ENCODE results near the gene GET4.
"Not testable (repeated sequence)": the region's sequence is repeated elsewhere in the genome, so short reads cannot be mapped to it uniquely, and the experiment has no call there.

The GET4 gene

DNA sequence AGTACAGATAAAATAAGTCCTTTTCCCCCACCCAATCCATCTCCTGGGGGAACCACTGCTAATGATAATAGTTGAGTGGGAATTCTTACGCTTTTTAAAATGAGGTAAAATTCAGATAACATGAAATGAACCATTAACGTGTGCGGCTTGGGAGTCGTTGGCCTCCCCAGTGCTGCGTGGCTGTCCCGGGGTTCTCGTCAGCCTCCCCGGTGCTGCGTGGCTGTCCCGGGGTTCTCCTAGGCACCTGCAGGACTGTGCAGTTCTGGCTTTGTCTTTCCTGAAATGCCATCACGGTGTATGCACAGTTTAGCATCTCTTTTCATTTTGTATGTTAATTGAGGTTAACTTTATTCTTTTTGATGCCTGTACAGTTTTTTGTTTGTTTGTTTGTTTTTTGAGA lies 30.6 kb upstream of the GET4 start:
- DNase-seq (ENCODE audit: low spot score): no peak

DNA sequence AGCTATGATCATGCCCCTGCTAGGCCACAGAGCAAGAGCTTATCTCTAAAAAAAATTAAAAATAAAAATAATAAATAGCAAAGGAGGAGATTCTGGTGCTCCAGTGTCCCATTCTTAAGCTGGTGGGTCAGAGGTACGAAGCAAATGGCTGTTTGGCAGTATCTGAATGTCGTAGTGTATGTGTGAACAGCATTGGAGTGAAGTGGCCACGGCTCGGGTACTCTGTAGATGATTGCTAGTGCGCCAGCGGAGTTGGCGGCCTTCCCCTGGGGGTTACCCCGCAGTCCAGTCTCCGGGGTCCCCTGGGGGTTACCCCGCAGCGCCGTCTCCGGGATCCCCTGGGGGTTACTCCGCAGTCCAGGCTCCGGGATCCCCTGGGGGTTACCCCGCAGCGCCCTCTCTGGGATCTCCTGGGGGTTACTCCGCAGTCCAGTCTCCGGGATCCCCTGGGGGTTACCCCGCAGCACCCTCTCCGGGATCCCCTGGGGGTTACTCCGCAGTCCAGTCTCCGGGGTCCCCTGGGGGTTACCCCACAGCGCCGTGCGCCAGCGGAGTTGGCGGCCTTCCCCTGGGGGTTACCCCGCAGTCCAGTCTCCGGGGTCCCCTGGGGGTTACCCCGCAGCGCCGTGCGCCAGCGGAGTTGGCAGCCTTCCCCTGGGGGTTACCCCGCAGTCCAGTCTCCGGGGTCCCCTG lies 29.2 kb upstream of the GET4 start:
- DNase-seq (ENCODE audit: low spot score): not testable (repeated sequence)

DNA sequence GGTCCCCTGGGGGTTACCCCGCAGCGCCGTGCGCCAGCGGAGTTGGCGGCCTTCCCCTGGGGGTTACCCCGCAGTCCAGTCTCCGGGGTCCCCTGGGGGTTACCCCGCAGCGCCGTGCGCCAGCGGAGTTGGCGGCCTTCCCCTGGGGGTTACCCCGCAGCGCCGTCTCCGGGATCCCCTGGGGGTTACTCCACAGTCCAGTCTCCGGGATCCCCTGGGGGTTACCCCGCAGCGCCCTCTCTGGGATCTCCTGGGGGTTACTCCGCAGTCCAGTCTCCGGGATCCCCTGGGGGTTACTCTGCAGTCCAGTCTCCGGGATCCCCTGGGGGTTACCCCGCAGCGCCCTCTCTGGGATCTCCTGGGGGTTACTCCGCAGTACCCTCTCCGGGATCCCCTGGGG lies 28.6 kb upstream of the GET4 start:
- not testable (repeated sequence) for DNase-seq (ENCODE audit: low spot score)

DNA sequence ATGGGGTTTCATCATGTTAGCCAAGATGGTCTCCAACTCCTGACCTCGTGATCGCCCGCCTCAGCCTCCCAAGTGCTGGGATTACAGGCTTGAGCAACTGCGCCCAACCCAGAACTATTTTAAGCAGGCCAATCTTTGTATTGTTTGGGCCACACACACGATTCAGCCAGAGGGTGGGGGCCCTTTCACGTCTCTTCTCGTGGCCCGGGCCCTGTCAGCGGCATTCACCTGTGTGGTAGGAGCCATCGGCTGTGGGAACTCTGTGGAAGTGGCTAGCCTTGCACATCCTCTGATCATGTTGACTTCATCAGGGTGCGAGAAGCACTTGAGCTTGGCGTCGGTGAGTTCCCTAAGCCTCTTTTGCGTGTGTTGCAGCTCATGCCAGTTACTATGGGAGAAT lies 27.2 kb upstream of the GET4 start:
- DNase-seq (ENCODE audit: low spot score): no peak

DNA sequence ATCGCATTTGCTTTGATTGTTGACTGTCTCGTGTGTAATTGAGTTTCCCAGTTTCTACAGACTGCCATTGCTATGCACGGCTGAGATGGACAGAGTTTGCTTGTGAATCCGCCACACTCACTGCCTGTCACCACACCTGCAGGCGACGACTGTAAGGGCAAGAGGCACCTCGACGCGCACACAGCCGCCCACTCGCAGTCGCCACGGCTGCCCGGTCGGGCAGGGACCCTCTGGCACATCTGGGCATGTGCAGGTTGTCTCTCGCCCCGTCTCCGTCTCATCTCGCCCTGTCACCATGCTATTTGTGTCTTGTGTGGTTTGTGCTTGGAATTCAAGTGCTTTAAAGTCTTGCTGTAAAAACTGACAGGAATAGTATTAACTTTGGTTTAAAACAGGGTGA lies 26.6 kb upstream of the GET4 start:
- no peak for DNase-seq (ENCODE audit: low spot score)

DNA sequence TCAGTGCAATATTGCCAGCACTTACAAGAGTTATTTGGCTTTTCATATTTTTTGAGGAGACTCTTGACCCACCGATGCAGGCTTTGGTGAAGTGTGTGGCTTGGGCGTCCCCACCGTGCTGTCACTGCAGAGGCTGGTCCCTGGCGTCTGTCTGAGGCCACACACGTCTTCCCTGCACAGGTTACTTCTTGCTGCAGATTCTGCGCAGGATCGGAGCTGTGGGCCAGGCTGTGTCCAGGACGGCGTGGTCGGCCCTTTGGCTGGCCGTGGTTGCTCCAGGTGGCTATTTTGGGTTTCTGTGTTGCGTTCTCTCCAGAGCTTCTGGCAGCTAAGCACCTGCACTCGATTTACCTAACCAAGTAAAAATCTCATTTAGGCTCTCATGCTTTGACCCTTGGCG lies 25.1 kb upstream of the GET4 start:
- no peak for DNase-seq (ENCODE audit: low spot score)

DNA sequence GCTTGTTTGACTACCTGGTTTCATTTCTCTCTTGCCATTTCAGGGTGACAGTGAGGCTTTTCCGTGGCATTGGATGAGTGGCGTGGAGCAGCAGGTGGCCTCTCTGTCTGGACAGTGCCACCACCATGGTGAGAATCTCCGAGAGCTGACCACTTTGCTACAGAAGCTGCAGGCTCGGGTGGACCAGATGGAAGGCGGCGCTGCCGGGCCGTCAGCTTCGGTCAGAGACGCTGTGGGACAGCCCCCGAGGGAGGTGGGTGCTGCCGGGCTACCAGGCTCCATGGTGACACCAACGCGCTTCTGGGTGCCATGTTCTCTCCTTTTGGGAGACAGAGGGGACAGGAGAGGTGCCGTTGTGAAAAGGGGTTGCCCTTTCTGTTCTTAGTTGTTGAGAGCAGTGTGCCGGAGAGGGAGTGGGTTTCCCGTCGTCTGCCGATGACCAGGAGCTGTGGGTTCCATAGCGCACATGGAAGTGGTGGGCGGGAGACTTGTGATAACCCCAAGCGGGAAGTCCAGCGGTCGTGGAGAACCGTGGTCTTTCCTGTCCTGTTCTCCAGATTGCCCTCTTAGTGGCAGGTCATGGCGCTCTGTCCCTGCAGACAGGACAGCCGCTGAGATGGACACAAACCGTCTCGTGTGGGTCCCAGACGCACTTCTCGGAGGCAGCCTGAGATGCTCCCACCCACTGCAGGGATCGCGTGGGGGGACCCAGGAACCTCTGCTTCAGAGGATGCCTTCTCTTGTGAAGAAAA lies 22.8 kb upstream of the GET4 start:
- no peak for DNase-seq (ENCODE audit: low spot score)

DNA sequence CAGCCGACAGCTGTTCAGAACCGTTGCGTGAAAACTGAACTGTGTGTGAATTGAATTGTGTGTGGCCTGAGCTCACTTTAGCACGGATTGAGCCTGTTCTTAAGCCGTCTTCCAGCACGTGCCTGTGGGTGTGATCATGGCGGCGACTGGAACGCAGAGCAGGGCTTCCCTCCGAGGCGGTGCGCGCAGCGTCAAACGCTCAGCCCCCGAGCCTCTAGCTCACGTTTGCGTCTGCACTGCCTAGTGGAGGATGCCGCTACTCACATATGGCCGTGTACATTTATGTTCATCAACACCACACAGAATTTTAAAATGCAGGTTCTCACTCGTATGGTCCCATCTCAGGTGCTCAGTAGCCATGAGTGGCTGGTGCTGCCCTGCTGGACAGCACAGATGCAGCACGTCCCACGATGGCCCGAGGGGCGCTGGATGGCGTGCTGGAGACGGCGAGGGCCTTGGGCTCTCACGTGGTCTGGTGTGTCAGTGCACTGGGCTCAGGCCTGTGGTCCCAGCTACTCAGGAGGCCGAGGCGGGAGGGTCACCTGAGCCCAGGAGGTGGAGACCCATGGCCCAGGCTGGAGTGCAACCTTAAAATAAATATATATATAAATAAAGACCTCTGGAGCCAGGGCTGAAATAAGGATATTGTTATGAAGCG lies 22.1 kb upstream of the GET4 start:
- DNase-seq (ENCODE audit: low spot score): no peak

DNA sequence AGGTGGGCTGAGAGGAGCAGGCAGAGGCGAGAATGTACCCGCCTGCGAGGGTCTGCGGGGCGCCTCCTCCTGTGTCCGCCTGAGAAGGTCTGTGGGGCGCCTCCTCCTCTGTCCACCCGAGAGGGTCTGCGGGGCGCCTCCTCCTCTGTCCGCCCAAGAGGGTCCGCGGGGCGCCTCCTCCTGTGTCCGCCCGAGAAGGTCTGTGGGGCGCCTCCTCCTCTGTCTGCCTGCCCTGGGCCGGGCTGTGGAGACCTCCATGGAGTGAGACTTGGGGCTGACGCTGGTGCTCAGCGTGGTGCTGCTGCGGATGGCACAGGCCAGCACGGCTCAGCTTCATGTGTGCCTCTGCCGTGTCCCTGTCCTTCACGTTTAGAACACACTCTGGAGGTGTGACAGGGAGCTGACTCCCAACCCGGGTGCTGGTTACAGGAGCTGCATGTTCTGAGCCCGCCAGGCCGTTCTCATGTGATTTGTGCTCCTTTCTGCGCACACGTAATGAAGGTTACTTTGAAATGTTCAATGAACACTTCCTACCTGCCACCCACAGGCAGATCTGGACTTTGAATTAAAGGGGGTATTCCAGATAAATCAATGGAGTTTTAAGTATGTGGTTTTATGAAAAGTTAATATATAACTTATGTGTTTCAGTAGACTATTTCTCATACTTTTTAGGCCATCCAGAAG lies 20.5 kb upstream of the GET4 start:
- DNase-seq (ENCODE audit: low spot score): no peak

DNA sequence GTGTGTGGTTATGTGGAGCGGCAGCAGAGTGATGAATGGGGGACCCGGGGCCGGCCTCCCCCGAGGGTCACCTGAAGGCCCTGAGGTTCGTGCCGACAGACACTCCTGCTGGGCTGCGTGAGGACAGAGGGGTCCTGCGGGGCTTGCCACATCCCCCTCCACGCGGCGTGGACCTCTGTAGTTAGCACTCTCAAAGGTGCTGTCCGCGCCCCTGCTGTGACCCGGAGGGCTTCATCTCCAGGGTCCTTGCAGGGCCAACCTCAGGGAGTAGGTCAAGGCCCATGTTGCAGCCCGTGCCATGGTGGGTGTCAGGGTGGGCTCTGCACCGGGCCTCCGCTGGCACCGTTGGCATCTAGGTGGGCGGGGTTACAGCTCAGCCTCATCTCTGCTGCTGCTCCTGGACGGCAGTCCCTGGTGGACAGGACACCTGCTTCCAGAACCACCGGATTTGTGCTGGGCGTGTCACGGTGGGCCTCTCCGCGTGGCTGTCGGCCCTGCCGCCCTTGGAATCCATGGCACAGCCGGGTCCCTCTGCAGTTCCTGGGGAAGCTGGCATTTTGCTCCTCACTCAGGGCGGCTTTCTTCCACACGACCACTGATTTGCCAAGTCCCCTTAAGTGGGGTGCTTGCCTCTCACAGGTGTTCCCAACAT lies 19.8 kb upstream of the GET4 start:
- no peak for DNase-seq (ENCODE audit: low spot score)

DNA sequence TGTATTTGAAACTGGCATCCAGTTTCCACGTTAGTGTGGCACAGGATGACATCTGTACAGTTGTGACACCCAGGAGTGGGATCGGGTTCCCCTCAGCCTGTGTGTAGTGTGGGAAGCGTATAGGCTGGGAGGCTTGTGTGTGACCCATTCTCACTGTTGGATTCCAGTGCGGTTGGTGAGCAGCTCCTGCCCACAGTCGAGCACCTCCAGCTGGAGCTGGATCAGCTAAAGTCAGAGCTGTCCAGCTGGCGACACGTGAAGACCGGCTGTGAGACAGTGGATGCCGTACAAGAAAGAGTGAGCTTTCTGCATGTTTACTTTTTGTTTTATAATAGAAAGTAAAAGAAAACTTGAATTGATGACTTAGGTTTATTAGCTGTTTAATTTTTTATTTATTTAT lies 18.7 kb upstream of the GET4 start:
- DNase-seq (ENCODE audit: low spot score): no peak

DNA sequence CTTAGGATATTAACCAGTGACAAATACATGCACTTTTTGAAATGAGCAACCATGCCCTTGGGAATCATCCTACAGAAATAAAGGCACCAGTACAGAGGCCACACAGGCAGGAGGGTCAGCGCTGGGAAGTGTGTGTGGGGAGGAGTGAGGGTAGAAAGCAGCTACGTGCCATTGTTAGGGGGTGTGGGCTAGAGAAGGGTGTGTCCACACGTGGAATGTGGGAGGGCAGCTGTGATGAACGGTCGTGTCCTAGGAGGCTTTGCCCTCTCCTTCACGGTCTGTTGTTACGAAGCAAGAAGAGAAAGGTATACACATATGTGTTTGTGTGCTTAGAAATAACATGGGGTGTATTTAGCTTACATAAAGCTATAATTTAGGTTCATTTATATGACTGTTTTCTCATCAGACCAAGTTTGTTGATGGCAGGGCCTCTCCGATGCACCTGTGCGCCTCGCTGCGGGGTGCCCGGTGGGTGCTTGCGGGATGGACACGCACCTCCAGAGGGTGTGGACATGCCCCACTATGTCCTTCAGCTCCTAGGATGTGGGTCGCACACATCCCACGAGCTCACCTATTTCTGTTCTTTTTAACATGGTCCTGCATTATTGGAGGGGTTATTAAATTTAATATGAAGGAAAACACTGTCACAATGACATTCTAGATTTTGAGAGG lies 16.9 kb upstream of the GET4 start:
- DNase-seq (ENCODE audit: low spot score): no peak

DNA sequence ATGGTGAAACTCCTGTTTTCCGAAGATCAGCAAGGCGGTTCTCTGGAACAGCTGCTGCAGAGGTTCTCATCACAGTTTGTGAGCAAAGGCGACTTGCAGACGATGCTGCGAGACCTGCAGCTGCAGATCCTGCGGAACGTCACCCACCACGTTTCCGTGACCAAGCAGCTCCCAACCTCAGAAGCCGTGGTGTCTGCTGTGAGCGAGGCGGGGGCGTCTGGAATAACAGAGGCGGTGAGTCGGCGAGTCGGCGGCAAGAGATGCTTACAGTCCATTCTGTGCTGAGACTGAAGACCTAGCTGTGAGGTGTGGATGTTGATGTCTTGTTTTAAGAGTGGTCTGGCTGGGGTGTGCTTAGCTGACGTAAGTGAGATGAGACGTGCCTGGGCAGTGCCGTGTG lies 16.2 kb upstream of the GET4 start:
- DNase-seq (ENCODE audit: low spot score): no peak

DNA sequence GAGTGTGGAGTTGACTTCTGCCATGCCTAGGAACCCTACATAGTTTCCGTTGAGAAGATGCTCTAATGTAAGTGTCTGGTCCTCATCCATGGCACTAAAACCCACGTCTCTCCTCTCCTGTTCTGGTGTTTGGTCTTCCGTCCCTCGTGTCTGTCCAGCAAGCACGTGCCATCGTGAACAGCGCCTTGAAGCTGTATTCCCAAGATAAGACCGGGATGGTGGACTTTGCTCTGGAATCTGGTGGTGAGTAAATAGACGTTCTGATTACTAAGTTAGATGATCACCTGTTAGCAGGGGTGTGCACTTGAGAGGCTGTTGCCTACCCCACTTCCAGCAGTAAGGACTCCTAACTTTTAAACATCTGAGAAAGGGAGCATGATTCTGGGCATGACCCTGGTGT lies 15.1 kb upstream of the GET4 start:
- no peak for DNase-seq (ENCODE audit: low spot score)

DNA sequence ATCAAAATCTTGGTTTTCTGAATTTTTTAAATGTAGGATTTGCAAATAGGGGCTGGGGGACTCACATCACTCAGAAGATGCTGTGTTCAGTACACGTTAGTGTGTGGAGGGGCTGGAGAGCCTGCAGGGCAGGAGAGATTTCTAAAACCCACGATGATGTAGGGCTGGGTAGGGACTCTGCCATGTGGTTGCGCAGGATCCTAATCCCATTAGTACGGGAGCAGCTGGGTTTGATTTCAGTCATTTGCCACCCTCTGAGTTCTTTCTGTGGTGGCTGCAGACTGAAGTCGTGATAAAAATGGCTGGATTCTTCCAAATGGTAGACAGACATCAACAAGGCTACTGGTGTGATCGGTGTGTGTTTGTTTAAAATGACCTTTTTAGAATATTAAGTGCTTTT lies 14.2 kb upstream of the GET4 start:
- no peak for DNase-seq (ENCODE audit: low spot score)

DNA sequence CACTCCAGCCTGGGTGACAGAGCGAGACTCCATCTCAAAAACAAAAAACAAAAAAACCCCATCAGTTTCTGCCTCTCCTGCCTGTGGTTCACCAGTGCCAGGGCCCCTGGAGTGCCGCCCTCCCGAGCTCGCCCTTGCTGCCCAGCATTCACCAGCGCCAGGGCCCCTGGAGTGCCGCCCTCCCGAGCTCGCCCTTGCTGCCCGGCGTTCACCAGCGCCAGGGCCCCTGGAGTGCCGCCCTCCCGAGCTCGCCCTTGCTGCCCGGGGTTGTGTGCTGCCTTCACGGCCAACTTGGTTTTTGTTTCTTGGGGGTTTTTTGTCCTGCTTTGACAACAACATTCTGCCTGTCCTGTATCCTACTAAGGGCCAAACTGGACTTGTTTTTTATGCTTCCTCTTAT lies 13.2 kb upstream of the GET4 start:
- DNase-seq (ENCODE audit: low spot score): no peak

DNA sequence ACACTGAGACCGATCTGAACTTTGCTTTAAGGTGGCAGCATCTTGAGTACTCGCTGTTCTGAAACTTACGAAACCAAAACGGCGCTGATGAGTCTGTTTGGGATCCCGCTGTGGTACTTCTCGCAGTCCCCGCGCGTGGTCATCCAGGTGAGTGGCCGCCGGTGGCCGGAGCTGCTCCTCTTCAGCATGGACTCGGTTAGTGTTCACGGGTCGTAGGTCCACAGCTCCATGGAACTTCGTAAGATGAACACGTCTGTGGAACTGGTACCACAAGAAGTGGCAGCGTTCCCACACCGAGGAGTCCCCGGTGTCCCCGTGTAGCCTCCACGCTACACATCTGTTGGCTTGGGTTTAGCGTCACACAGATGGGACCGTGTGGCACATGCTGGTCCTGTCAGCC lies 10.4 kb upstream of the GET4 start:
- no peak for DNase-seq (ENCODE audit: low spot score)

DNA sequence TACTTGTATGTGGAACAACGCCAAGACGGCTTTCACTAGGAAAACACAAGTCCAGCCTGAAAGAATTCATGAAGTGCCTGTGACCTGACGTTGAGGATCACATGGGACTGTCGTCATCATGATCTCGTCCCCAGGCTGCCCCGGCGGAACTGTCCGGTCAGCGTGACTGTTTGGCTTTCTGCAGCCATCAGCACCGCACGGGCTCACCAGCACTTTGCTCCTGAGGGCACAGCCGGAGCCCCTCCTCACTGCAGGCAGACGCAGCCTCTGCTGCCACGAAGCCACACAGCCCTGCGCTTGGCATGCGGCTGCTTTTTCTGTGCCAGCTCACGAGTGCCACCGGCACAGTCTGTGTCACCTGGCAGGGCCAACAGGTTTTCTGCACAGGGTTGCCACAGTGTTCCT lies 9.4 kb upstream of the GET4 start:
- DNase-seq (ENCODE audit: low spot score): no peak

DNA sequence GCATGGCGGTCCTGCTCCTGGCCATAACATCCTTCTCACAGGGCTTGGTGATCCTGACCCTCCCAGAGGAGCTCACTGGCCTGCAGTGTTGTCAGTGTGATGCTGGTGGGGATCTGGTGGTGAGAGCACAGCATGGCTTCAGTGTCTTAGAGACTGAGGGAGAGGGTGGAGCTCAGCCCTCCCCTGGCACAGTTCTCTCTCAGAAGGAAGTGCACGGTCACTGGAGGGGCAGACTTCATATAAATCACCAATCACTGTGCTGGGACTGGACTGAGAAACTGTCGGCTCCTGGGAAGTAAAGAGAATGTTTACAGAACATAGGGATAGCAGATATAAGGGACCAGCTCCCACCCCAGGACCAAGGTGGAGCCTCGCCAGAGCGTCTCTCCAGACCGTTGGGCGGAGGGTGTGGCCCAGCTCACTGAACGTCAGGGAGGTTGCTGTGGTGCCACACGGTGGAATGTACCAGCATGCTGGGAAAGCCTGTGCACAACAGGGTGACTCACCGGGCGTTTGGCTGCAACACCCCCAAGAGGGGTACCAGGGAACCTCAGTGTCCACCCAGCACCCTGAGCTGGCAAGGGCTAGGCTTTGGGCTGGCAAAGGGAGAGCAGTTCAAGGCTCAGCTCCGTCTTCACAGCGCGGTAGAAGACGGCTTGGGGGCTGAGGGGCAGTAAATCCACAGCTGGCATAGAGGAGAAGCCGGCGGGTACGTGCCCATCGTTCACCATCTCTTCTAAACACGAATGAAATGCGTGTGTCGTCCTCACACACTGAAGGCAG lies 8.8 kb upstream of the GET4 start:
- DNase-seq (ENCODE audit: low spot score): no peak

DNA sequence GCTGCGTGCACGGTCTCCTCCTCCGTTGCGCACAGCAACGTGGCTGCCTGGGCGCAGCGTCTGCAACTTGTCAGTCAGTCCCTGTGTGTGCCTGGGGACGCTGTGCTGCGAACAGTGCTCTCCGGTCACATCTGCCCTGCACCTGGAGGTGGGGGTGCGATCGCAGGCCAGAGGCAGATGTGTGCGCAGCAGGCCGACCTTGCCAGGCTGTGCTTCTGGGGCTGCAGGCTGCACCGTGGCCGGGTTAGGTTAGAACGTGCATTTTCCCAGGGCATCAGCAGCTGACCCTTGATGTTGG lies 8.2 kb upstream of the GET4 start:
- DNase-seq (ENCODE audit: low spot score): no peak

DNA sequence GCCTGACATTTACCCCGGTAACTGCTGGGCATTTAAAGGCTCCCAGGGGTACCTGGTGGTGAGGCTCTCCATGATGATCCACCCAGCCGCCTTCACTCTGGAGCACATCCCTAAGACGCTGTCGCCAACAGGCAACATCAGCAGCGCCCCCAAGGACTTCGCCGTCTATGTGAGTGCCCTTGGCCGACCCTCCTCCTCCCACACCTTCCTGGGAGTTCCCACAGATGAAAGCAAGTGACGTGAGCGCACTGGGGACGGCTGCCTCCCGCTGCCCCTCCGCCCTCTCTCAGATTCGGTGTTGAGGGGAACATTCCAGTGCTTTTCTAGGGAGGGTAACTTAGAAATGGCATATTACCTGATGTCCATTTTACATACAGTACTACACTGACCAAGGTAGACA lies 7.0 kb upstream of the GET4 start:
- no peak for DNase-seq (ENCODE audit: low spot score)

Data from CD4-positive, alpha-beta T cell treated with Interleukin-2 at 100 ng/mL for 4 hours (primary cell).